ENCODE measurements around the gene POU5F1.
"Not testable (repeated sequence)": the region's sequence is repeated elsewhere in the genome, so short reads cannot be mapped to it uniquely, and the experiment has no call there.

The POU5F1 gene

DNA sequence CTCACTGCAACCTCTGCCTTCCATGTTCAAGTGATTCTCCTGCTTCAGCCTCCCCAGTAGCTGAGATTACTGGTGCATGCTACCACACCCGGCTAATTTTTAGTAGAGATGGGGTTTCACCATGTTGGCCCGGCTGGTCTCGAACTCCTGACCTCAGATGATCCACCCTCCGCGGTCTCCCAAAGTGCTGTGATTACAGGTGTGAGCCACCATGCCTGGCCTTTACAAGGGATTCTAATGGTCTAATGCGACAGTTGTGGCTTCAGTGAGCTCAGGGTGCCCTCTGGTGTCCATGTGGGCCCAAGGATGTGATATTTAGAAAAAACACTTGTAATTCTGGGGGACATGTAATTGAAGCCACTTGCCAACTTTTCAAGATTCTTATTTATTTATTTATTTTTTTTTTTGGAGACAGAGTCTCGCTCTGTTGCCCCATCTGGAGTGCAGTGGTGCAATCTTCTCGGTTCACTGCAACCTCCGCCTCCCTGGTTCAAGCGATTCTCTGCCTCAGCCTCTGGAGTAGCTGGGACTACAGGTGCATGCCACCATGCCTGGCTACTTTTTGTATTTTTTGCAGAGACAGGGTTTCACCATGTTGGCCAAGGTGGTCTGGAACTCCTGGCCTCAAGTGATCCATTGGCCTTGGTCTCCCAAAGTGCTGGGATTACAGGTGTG is 22.1 kb upstream of the POU5F1 start:
- not testable (repeated sequence) for FAIRE-seq
- DNase-seq (ENCODE audit: insufficient read length, low spot score), result peak; percentile 69

DNA sequence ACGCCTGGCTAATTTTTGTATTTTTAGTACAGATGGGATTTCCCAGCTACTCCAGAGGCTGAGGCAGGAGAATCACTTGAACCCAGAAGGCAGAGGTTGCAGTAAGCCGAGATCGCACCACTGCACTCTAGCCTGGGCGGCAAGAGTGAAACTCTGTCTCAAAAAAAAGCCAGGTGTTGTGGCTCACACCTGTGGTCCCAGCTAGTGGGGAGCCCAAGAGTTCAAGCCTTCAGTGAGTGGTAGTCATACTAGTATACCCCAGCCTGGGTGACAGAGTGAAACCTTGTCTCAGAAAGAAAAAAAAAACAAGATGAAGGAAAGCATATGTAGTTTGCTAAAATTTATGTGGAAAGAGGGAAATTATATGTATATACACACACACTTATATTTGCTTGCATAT is 20.0 kb upstream of the POU5F1 start:
- DNase-seq (ENCODE audit: insufficient read length, low spot score) (no peak), FAIRE-seq (no peak)

DNA sequence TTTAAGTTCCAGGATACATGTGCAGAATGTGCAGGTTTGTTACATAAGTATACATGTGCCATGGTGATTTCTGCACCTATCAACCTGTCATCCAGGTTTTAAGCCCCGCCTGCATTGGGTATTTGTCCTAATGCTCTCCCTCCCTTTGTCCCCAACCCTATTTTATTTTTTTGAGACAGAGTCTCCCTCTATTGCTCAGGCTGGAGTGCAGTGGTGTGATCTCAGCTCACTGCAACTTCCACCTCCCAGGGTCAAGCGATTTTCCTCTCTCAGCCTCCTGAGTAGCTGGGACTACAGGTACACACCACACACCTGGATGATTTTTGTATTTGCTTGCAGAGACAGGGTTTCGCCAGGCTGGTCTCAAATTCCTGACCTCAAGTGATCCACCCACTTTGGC is 18.7 kb upstream of the POU5F1 start:
- FAIRE-seq; DNase-seq (ENCODE audit: insufficient read length, low spot score): not testable (repeated sequence)

DNA sequence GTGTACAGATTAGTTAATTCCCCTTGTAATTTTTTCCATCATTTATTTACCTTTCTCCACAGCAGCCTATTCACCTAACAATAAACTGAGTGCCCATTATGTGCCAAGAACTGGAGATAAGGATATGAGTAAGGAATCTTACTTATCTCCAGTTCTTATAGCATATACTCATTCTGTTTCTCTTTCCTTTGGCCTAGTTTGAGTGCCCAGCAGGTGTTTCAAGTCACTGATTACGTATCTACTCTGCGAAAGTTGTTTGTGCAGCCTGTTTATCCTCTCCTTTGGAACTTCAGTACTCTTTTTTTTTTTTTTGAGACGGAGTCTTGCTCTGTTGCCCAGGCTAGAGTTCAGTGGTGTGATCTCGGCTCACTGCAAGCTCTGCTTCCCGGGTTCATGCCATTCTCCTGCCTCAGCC is 17.3 kb upstream of the POU5F1 start:
- no peak for DNase-seq (ENCODE audit: insufficient read length, low spot score)
- no peak for FAIRE-seq

DNA sequence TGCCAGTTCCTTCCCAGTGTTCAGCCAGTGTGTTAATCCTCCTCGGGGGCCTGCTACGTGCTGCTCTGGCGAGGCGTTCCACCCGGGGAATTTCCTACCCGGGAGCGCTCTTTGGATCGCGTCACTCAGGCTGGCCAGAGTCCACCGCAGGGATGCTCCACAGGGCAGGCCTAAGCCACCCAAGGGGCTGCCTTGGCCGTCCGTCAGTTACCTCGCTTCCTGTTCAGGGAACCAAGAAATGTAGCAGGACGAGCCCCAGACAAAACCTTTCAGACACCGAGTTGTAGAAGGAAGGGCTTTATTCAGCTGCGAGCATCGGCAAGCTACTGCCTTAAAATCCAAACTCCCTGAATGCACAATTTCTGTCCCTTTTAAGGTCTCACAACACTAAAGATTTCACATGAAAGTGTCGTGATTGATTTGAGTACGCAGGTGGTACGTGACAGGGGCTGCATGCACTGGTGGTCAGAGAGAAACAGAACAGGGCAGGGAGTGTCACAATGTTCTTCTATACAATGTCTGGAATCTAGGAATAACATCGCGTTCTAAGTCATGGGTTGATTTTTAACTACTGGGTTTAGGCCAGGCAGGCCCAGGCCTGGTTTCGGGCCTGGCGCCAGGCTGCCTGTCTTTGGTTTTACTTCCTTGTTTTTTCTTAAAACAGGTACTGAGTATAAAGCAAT is 15.7 kb upstream of the POU5F1 start:
- FAIRE-seq (no peak), DNase-seq (ENCODE audit: insufficient read length, low spot score) (no peak)

DNA sequence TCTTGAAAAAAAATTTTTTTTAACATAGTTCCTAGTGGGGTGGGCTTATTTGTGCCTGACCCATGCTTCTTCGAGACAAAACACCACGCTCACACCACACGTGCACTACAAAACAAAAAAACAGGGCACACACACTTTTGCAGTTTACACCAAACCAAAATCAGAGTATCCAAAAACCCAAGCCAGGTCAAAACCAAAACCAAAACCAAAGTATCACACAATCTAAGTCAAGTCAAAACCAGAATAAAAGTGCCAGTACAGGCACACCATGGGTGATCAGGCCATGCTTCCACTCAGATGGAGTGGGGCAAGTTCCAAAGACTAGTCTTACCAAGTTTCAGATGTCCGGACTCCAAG is 15.2 kb upstream of the POU5F1 start:
- not testable (repeated sequence) for FAIRE-seq; DNase-seq (ENCODE audit: insufficient read length, low spot score)

DNA sequence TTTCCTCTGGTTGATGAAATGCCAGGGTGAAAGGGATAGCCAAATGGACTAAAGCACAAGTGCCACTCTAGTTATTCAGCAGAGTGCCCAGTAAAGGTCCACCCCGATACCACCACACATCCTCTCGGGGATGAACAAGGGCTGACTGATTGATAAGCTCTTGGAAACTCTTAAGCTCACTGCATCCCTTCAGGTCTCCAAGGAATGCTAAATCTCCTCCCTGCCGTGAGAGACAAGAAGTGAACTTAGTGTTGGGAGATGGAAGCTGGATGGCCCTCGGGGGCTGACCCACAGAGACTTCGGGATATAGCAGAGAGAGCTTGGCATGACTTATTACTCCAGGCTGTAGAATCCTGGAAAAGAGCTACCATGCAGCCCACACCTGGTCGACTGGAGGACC is 13.4 kb upstream of the POU5F1 start:
- not testable (repeated sequence) for DNase-seq (ENCODE audit: insufficient read length, low spot score); FAIRE-seq

DNA sequence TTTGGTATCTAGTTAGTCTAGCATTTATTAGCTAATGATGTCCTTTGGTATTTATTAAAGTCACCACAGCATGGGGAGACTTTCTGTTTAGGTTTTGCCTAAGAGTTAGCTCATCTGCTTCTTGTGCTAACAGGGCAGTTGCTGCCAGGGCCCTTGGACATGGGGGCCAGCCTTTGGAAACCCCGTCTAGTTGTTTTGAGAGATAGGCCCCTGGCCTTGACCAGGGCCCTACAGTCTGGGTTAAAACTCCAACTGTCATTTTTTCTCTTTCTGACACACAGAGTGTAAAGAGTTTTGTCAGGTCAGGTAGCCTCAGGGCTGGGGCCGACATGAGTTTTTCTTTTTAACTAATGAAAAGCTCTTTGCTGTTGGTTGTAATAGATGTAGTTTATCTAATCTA is 12.8 kb upstream of the POU5F1 start:
- not testable (repeated sequence) for FAIRE-seq

DNA sequence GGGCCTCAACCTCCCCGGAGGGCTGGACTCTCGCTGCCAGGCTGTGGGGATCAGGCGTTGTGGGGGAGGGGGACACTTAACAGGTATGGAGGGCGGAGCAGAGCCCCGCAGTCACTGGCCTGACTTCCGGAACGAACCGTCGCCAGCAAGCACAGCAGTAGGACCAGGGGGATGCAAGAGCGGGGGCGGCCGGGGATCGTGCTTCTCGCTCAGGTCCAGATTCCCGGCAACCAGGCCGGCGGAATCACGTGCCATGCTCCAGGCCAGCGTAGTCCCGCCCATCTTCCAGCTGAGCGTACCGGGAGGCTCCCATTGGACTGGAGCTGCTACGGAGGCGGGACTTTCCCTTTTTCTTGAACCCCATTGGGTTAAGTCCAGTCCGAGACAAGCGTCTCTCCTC is 10.0 kb upstream of the POU5F1 start:
- FAIRE-seq (no peak), DNase-seq (ENCODE audit: insufficient read length, low spot score) (no peak)

More for the DNA sequence above, 12.8 kb upstream of the POU5F1 start:
- not testable (repeated sequence) for DNase-seq (ENCODE audit: insufficient read length, low spot score)

DNA sequence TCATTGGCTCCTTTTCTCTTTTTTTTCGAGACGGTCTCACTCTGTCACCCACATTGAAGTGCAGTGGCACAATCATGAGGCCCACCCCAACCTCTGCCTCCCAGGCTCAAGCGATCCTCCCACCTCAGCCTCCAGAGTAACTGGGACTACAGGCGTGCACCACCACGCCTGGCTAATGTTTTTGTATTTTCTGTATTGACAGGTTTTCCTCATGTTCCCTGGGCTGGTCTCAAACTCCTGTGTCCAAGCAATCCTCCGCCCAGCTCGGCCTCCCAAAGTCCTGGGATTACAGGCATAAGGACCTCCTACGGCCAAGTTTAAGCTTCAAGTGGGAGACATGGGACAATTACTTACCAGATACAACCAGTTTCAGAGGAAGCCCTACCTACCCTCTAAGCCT is 9.4 kb upstream of the POU5F1 start:
- DNase-seq (ENCODE audit: insufficient read length, low spot score) (no peak), FAIRE-seq (no peak)

DNA sequence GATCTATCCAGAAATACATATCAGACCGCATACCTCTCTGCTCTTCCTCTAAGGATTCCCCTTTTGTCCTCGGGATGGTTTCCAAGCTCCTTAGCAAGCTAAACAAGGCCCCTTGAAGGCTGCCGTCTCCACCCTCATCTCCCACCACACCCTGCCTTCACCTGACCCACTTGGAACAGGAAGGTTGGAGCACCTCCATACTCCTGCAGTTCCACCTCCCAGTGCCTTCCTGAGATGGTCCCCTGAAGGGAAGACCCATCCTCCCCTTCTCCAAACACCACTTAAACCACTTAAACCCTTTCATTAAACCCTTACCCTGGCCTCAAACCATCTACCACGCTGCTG is 8.5 kb upstream of the POU5F1 start:
- DNase-seq (ENCODE audit: insufficient read length, low spot score) (no peak), FAIRE-seq (no peak)

DNA sequence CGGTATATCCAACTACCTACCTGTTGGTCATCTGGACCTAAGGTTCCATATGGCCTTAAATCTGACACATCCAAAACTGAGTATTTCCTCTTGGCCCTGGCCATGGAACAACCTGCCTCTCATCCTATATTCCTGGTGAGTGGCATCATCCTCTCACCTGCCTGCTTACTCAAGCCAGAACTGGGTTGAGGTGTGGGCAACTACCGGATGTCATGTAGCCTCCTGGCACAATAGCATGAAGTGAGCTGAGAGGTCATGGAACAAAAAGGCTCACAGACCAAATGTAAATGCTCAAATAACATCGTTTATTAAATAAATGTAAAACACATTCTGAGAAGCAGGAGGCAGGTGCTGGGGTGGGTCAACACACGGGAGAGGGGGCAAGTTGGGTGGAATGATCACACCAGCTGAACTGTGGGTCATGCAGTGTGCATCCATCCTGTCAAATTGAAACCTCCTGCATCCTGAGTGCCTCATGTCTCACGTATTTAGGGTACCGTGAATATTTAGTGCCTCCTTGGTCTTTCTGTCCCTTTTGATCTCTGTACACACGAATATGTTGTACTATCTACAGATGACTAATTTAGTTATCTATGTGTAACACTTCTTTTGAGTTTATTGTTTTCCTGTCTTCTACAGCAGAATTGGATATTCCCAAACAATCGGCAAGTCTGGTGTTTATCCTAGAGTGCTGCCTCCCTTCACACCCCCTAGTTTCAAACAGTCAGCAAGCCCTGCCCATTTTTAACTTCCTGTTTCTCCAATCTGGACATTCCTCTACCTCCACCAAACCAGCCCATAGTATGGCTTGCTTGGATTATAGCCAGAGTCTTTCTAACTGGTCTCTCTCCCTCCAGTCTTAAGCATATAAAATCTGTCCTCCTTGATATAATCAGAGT is 7.9 kb upstream of the POU5F1 start:
- no peak for FAIRE-seq
- no peak for DNase-seq (ENCODE audit: insufficient read length, low spot score)

DNA sequence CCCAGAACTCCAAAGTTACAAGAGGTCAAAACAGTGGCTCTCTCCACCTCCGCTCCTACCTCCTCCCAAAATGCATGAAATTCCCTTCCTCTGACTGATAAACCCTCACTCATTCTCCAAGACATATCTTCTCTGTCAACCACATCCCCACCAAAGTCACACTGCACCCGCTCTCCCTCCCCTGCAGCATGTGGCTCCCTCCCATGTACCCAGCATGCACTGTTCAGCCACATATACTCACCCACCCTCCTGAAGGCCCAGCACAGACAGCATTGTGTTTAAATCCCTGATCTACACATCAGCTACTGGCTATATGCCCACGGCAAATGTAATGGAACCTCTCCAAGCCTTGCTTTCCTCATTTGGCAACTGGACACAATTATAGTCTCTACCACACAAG is 5.5 kb upstream of the POU5F1 start:
- DNase-seq (ENCODE audit: insufficient read length, low spot score) (peak; percentile 51), FAIRE-seq (peak; percentile 93)

DNA sequence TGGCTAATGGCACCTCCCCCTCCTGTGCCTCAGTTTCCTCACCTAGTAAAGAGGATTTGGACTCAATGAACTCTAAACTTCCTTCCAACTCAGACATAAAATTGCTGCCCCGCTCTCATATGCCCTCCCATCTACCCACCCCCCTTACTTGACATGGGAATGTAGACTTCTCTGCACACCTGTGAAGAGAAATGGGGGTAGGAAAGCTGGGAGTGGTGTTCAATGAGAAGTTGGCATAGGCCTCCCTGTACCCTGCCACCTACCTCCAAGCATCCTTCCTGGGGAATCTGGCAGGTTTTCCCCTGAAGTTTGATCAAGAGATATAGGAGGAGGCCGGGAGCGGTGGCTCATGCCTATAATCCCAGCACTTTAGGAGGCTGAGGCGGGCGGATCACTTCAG is 3.9 kb upstream of the POU5F1 start:
- FAIRE-seq (no peak), DNase-seq (ENCODE audit: insufficient read length, low spot score) (no peak)

DNA sequence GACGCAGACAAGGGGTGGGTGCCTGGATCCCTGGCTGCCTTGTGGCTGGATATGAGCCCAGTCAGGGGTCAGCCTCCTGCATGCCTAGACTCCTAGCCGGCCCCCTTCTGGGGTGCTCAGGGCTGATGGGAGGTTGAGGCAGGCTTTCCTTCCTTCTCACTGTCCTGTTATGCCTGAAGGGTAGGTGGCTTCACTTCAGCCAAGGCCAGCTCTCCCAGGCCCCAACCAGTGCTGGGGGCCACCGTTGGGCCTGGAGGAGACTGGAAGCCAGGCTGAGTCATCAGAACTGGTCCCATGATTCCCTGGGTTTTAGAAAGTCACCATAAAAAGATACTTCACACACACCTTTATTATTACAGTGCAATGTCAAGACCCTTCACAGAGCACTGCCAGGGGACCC is 2.9 kb upstream of the POU5F1 start:
- FAIRE-seq (no peak), DNase-seq (ENCODE audit: insufficient read length, low spot score) (no peak)

DNA sequence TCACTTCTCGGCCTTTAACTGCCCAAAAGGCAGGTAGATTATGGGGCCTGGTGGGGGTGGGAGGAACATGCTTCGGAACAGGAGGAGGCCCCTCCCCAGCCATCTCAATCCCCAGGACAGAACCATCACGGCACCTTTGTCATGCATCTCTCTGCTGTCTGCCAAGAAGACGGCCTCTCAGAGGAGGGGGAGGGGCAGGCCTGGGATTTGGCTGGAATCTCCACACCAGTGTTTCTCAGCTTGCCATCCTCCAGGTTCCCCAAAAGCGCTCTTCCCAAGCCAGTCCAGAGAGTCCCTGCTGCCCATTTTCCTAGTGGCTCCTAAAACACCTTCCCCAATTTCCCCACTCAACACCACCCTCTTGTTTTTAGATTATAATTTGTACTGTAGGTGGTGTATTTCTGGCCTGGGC is 2.5 kb upstream of the POU5F1 start:
- no peak for DNase-seq (ENCODE audit: insufficient read length, low spot score)
- FAIRE-seq, result no peak

DNA sequence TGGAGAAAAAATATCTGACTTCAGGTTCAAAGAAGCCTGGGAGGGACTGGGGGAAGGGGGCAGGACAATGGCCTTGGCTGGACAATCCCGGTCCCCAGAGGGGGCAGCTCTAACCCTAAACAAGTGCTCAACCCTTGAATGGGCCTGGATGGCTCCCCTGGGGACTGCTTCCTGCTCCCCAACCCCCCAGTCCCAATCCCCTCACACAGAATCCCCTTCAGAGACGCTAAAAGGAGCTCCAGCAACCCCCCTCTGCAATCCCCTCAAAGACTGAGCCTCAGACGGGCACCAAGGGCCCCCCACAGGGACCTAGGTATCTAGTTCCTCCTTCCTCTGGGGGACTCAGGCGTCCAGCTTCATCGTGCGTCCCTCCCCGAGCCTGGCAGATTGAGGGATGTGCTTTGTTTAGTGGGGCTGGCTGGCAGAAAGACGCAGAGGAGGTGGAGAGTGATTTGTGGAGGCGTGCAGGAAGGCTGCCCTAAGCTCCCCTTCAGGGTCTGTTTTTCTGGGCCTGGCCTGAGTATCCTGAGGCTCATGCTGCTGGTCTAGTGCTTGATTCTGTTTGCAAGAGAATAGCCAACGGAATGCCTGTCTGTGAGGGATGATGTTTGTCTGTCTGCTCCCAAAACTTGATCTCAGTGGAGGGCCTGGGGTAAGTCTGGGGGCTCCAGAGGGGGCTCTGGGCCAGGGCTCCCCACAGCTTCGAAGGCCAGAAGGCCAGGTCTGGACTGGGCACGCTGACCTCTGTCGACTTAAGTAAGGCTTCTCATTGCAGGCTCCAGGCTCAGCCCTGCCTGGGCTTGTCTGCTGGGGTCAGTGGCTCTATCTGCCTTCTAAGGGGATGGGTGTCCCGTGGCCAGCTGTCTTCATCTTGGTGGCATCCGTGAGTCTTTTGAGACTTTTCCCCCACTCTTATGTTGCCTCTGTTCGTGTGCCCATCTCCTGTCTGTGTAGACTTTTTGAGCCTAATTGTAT is 1.7 kb upstream of the POU5F1 start:
- FAIRE-seq (no peak), DNase-seq (ENCODE audit: insufficient read length, low spot score) (no peak)

DNA sequence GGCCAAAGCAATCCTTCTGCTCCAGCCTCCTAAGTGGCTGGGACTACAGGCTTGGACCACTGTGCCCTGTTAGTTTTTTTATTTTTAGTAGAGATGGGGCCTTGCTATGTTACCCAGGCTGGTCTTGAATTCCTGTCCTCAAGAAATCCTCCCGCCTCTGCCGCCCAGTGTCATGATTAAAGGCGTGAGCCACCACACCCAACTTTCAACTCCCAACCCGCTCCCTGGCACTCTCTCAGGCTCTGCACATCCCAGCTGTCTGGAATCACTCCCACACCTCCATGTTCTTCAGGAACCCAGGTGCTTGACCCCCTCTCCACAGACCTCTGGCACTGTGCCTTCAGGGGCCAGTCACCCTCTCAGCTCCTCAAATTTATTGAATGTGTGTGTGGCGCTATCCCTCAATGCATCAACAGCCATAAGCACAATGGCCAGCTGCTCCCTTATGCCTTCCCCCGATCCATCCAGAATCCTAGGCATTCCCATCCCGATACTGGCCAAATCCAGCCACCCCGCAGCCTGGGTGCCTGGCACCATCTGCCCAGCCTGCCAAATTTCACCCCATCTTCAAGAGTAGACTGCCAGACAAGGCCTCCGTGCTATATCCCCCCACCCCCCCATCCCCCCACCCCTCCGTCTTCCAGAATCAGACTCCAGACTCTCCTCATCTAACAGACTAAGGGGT is 647 bp upstream of the POU5F1 start:
- DNase-seq (ENCODE audit: insufficient read length, low spot score) (no peak), FAIRE-seq (no peak)

DNA sequence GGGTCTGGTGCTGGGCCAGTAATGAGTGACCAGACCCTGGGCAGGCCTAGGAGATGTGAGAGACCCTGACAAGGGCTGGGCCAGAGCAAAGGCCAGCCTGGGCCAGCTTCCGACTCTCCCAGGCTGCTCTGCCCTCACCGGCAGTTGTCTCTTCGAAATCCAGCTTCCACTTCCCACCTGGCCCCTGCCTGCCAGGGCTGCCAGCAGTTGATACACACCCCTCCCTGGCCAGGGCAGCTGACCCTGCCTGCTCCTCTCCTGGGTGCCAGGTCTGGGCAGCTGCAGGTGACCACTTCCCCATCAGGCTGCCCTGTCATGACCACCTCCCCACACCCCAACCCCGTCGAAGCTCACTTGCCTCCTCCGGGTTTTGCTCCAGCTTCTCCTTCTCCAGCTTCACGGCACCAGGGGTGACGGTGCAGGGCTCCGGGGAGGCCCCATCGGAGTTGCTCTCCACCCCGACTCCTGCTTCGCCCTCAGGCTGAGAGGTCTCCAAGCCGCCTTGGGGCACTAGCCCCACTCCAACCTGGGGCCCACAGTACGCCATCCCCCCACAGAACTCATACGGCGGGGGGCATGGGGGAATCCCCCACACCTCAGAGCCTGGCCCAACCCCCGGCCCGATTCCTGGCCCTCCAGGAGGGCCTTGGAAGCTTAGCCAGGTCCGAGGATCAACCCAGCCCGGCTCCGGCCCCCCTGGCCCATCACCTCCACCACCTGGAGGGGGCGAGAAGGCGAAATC is 453 bp downstream of the POU5F1 start:
- DNase-seq (ENCODE audit: insufficient read length, low spot score); FAIRE-seq: not testable (repeated sequence)

Data from HTR-8/SVneo (cell line).